ENCODE results near the gene C10orf95.

C10orf95 gene

DNA sequence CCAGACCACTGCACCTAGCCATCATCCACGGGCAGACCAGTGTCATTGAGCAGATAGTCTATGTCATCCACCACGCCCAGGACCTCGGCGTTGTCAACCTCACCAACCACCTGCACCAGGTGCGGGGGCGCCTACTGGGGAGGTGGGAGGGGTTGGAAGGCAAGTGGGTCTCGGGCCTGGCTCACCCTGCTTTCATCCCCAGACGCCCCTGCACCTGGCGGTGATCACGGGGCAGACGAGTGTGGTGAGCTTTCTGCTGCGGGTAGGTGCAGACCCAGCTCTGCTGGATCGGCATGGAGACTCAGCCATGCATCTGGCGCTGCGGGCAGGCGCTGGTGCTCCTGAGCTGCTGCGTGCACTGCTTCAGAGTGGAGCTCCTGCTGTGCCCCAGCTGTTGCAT, 51.3 kb downstream of the C10orf95 start:
- no peak for DNase-seq

All from NCI-H1048 (cell line).